Peyer's patch (tissue), 4 donors: ENCODE results near the gene RPS8. TPM values are rescaled to one million over a fixed set of nuclear protein-coding genes. Genes with fewer than 3 reads are reported as not detected.
A peak's percentile ranks its signal among the peaks of the same experiment; 100 is the strongest.
"Not testable (repeated sequence)": the region's sequence is repeated elsewhere in the genome, so short reads cannot be mapped to it uniquely, and the experiment has no call there.

Source experiments
- DNase-seq, 3 donors: peaks; one replicate each; pipeline ENCODE4 v3.0.0-alpha.2; 2017 to 2019
- H3K27ac ChIP-seq, 4 donors: fragments of 200-600 bp; sonication (generic); one replicate each; pipeline ENCODE4 v1.5.1; 2016 to 2019
- H3K27me3 ChIP-seq, 2 donors: fragments of 200-600 bp; sonication (generic); one replicate each; pipeline ENCODE4 v1.5.1; 2019
- H3K36me3 ChIP-seq, 3 donors: fragments of 200-600 bp; sonication (generic); one replicate each; pipeline ENCODE4 v1.5.1; 2016 to 2019
- H3K4me1 ChIP-seq, 4 donors: fragments of 200-600 bp; sonication (generic); one replicate each; pipeline ENCODE4 v1.5.1; 2016 to 2019
- H3K4me3 ChIP-seq, 4 donors: fragments of 200-600 bp; sonication (generic); 1 replicate in 3 of 4; 2 replicates in 1 of 4; pipeline ENCODE4 v1.5.1; 2016 to 2019; ENCODE audit warnings: mild to moderate bottlenecking in 1 of 4
- H3K9me3 ChIP-seq, 4 donors: fragments of 200-600 bp; sonication (generic); one replicate each; pipeline ENCODE4 v1.5.1; 2016 to 2019; ENCODE audit warnings: mild to moderate bottlenecking in 1 of 4
- POLR2A ChIP-seq, 2 donors: fragments of 450-650 bp; IDR thresholded peaks; one replicate each; pipeline ENCODE4 v1.5.1; 2017; ENCODE audit warnings: antibody characterized with exemption in 2 of 2, mild to moderate bottlenecking in 2 of 2, moderate library complexity in 2 of 2
- total RNA-seq, 4 donors: library from RNA; depleted of rRNA; stranded (reverse); fragments of >200 nt; gene quantifications; one replicate each; pipeline ENCODE4 v1.1.0, GENCODE V29; 2016
- TF ChIP-seq, protein P1 (sequence below), 6 experiments: fragments of 450-650 bp in 4 of 6; fragments of 200-600 bp in 2 of 6; sonication (generic) in 1 of 6; IDR thresholded peaks; one replicate each; pipeline ENCODE4 v1.5.1; 2017 to 2019; ENCODE audit warnings: antibody characterized with exemption in 6 of 6, mild to moderate bottlenecking in 3 of 6, moderate library complexity in 1 of 6

RPS8 gene
- total RNA-seq, 4 donors from 2014 or later = 456 to 1,875 (median 819) TPM

DNA sequence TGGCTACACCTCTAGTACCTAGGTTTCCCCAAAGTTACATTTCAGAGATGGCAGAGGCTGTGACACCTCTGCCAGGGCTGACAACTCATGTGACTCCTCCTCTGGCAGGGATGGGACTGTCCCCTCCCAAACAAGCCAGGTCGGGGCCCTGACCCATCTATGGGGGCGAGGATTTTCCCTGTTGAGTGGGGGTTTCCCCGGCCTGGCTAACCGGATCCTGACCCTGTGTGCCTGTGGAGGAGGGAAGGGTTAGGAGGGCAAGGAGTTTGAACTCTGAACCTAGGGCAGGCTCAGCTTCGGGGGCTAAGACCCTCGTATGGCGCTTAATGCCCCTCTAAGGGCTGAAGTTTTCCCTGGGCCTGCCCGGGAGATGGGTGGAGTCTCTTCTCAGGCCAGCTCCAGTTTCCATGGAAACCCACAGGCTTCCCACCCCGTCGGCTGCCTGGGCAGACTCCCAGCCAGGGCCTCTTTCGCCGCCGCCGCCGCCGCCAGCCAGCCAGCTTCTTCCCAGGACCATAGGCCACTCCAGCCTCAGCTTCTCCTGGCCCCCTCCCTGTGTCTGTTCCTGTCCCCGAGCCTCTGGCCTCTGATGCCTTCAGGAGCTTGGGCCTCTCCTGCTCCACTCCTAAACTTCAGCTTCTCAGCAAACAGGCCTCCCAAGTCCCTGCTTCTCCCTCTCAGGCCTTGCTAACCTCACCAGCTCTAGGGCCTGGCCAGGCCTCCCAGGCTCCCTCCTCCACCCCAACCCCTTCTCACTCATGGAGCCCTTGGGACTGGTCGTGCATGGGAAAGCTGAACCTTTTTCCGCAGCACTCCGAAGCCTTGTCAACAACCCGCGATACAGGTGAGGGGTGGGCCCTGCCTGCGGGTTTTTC lies 33.0 kb downstream of the RPS8 start, which contains the start of gene BTBD19:
BTBD19 (plus strand) TSS at position 461 of the 875 bp plus-strand sequence; CDS start at position 759, 298 bp downstream.
- H3K27ac ChIP-seq = peak within 1 kb of the TSS; percentile 94 to 98 (median 96)
- DNase-seq = peak in 2 of 3 donors; percentile 66 to 76
- TF ChIP-seq, protein P1, sequence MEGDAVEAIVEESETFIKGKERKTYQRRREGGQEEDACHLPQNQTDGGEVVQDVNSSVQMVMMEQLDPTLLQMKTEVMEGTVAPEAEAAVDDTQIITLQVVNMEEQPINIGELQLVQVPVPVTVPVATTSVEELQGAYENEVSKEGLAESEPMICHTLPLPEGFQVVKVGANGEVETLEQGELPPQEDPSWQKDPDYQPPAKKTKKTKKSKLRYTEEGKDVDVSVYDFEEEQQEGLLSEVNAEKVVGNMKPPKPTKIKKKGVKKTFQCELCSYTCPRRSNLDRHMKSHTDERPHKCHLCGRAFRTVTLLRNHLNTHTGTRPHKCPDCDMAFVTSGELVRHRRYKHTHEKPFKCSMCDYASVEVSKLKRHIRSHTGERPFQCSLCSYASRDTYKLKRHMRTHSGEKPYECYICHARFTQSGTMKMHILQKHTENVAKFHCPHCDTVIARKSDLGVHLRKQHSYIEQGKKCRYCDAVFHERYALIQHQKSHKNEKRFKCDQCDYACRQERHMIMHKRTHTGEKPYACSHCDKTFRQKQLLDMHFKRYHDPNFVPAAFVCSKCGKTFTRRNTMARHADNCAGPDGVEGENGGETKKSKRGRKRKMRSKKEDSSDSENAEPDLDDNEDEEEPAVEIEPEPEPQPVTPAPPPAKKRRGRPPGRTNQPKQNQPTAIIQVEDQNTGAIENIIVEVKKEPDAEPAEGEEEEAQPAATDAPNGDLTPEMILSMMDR (IDR thresholded peaks at IDR 0.05) = no peak
- no peak for TF ChIP-seq POLR2A (IDR thresholded peaks at IDR 0.05)
- H3K4me1 ChIP-seq = peaks cover 13 to 57% (median 50%) of the 10 kb centered on the region in 4 donors
- H3K4me3 ChIP-seq = peak within 1 kb of the TSS in 3 of 4 donors; percentile 0 to 30 (median 15)
- H3K27me3 ChIP-seq = no peaks in the 10 kb centered on the region
- peaks cover 0 to 29% (median 0%) of the 10 kb centered on the region in 3 donors for H3K36me3 ChIP-seq
- H3K9me3 ChIP-seq = no peaks in the 10 kb centered on the region

DNA sequence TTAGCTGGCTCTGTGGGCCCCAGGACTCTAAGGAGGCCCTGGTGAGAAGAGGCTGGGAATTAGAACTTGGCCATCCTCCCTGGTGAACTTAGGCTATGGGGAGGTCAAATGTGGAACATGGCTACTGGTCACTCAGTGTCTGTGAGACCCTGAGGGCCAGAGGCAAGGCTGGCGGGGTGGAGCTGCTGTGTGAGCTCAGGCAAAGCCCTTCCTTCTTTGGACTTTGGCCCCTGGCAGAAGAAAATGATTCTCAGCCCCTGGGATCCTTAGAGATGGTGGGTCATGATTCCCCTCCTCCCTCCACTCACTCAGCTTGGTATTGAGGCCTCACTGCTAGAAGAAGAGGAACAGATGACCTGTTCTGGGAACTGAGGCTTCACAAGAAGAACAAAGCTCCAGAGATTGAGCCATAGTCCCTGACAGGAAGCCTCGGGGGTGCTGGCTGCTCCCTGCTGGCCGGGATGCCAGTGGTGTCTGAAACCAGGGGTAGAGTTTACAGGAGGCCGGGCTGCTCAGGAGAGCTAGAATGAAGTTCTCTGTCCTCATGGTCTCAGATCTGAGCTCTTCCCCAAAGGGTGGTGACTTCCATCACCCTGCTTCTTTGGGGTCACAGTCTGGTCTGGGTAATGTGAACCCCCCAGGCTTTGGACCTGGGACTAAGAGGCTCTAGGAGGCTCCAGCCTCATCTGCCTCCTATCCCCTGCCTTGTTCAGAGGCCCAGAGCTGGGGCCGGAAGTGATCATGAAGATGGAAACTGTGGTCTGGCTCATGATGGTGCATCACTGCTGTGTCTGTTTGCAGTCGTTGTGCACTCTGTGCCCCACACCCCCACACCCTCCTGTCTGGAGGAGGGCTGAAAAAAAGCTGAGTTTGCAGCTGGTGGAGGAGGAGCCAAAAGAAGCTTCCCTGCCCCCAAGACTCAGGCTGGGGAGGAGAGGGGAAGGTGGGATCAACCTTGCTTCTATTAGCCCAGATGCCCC lies 33.9 kb downstream of the RPS8 start:
- TF ChIP-seq POLR2A (IDR thresholded peaks at IDR 0.05) = no peak
- TF ChIP-seq, protein P1 (IDR thresholded peaks at IDR 0.05) = no peak
- Histone ChIP-seq H3K4me1 (peaks cover 13 to 59% (median 51%) of the 10 kb centered on the region in 4 donors), H3K4me3 (peak overlapping the region in 2 of 4 donors; percentile 0 to 30)

DNA sequence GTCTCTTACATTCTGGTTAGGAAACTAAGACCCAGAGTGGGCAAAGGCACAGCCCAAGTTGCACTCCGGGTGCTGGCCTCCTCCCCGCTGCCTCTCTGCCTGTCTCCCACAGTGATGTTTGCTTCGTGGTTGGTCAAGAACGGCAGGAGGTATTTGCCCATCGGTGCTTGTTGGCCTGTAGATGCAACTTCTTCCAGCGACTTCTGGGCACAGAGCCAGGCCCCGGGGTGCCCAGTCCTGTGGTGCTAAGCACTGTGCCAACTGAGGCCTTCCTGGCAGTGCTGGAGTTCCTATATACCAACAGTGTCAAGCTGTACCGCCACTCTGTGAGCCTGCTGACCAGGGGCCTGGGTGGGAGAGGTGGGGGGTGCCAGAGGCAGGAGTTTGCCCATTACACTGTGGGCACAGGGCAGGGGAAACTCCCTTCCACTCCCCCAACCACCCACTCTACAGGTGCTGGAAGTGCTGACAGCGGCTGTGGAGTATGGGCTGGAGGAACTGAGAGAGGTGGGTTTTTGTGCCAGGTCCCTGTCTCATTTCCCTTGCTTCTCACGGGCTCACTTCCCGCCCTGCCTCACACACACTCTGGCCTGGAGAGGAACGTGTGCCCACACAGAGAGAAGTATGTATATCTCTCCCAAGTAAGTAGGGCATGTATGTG lies 34.9 kb downstream of the RPS8 start:
- H3K4me3 ChIP-seq = peak overlapping the region in 1 of 4 donors; percentile 1
- H3K36me3 ChIP-seq = peaks cover 0 to 12% (median 0%) of the 10 kb centered on the region in 3 donors
- H3K27ac ChIP-seq = peak overlapping the region; percentile 94 to 98 (median 96)
- H3K27me3 ChIP-seq = no peaks in the 10 kb centered on the region
- no peak for TF ChIP-seq POLR2A (IDR thresholded peaks at IDR 0.05)
- TF ChIP-seq, protein P1 (IDR thresholded peaks at IDR 0.05) = no peak
- peaks cover 13 to 59% (median 51%) of the 10 kb centered on the region in 4 donors for H3K4me1 ChIP-seq
- peak; percentile 54 to 67 (median 63) for DNase-seq
- no peaks in the 10 kb centered on the region for H3K9me3 ChIP-seq

More for the DNA sequence above, 33.9 kb downstream of the RPS8 start:
- H3K9me3 ChIP-seq = no peaks in the 10 kb centered on the region
- H3K27ac ChIP-seq = peak overlapping the region; percentile 94 to 98 (median 96)
- peaks cover 0 to 20% (median 0%) of the 10 kb centered on the region in 3 donors for H3K36me3 ChIP-seq
- DNase-seq = peak; percentile 71 to 92 (median 90)
- no peaks in the 10 kb centered on the region for H3K27me3 ChIP-seq

DNA sequence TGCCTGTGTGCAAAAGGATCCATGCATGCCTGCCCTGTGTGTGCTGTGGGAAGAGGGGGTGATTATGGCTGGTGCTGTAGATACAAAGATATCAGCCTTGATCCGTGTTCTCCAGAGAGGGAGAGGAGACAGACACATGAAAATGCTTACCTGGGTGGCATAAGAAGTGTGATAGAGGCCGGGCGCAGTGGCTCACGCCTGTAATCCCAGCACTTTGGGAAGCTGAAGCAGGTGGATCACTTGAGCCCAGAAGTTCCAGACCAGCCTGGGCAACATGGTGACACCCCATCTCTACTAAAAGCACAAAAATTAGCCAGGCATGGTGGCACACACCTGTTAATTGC lies 35.4 kb downstream of the RPS8 start:
- DNase-seq = peak in 1 of 3 donors; percentile 33
- H3K27me3 ChIP-seq, H3K9me3 ChIP-seq, H3K36me3 ChIP-seq, H3K4me3 ChIP-seq: not testable (repeated sequence)
- peaks cover 13 to 59% (median 51%) of the 10 kb centered on the region in 4 donors for H3K4me1 ChIP-seq
- H3K27ac ChIP-seq = peak overlapping the region; percentile 94 to 98 (median 96)

DNA sequence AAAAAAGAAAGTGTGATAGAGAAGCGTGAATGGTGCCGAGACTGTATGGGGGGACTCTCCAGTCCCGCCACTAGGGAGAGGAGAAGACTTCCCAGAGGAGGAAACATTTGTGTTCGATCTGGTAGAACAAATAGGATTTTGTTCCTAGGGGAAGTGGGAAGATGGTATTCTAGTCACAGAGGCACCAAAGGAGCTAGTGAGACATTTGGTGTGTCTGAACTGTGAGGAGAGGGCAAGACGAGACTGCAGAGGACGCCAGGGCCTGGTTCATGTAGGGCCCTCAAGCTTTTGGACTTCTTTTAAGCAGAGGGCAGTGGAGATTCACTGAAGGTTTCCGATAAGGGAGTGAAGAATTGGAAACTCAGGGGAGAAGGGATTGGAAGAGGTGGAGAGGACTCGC lies 35.9 kb downstream of the RPS8 start:
- Histone ChIP-seq H3K27ac (peak overlapping the region; percentile 25 to 98 (median 96)), H3K9me3 (no peaks in the 10 kb centered on the region), H3K4me3 (no peak overlapping the region), H3K27me3 (no peaks in the 10 kb centered on the region), H3K36me3 (peaks cover 0 to 2% (median 0%) of the 10 kb centered on the region in 3 donors), H3K4me1 (peaks cover 13 to 55% (median 49%) of the 10 kb centered on the region in 4 donors)
- TF ChIP-seq, protein P1 (IDR thresholded peaks at IDR 0.05) = no peak
- no peak for TF ChIP-seq POLR2A (IDR thresholded peaks at IDR 0.05)
- DNase-seq = peak in 2 of 3 donors; percentile 11 to 25
